WTC11 (cell line): ENCODE results near the gene PCNX3. TPM values are rescaled to one million over a fixed set of nuclear protein-coding genes. Genes with fewer than 3 reads are reported as not detected.
"Not testable (repeated sequence)": the region's sequence is repeated elsewhere in the genome, so short reads cannot be mapped to it uniquely, and the experiment has no call there.

Source experiments
- ATAC-seq: fragments of 200-7000 bp; cut with Tn5 transposase; 2 replicates; pipeline ENCODE4 v1.10.0; 2021; ENCODE audit warnings: mild to moderate bottlenecking, moderate library complexity
- CTCF ChIA-PET: fragments of 300-600 bp; sonication (Branson Sonifier 250); formaldehyde crosslinking; loops from one replicate; lab custom pipeline; 2021; ENCODE audit warnings: antibody characterized with exemption; lab: Charles Lee
- POLR2A ChIA-PET: fragments of 350-600 bp; sonication (Branson Sonifier 250); formaldehyde crosslinking; loops from one replicate; lab custom pipeline; 2021; ENCODE audit warnings: antibody characterized with exemption; lab: Charles Lee
- DNase-seq: peaks from one replicate; pipeline ENCODE4 v3.0.0; 2021; ENCODE audit warnings: low spot score
- H3K27ac Mint-ChIP-seq: 2 replicates; pipeline ENCODE4 v1.8.0; 2021; ENCODE audit warnings: mixed read lengths
- H3K27me3 Mint-ChIP-seq: 2 replicates; pipeline ENCODE4 v1.8.0; 2021; ENCODE audit warnings: low read depth, mild to moderate bottlenecking, moderate library complexity, mixed read lengths
- H3K36me3 Mint-ChIP-seq: 2 replicates; pipeline ENCODE4 v1.8.0; 2021; ENCODE audit warnings: mixed read lengths
- H3K4me1 Mint-ChIP-seq: 2 replicates; pipeline ENCODE4 v1.8.0; 2022; ENCODE audit warnings: mixed read lengths
- H3K4me3 Mint-ChIP-seq: 2 replicates; pipeline ENCODE4 v1.8.0; 2021; ENCODE audit warnings: mild to moderate bottlenecking, moderate library complexity, mixed read lengths
- H3K9me3 Mint-ChIP-seq: 2 replicates; pipeline ENCODE4 v1.8.0; 2021; ENCODE audit warnings: mixed read lengths
- CREM ChIP-seq: sonication (generic); formaldehyde crosslinking; IDR thresholded peaks from 2 replicates; pipeline ENCODE4 v1.8.1; 2022; ENCODE audit warnings: mild to moderate bottlenecking, missing genetic modification reagents, moderate library complexity
- FOXP1 ChIP-seq: sonication (generic); formaldehyde crosslinking; IDR thresholded peaks from 2 replicates; pipeline ENCODE4 v1.8.0; 2022; ENCODE audit warnings: missing genetic modification reagents, mild to moderate bottlenecking, moderate library complexity, borderline replicate concordance
- IRF2 ChIP-seq: sonication (generic); formaldehyde crosslinking; IDR thresholded peaks from 2 replicates; pipeline ENCODE4 v1.8.0; 2022; ENCODE audit warnings: low read depth, missing genetic modification reagents, borderline replicate concordance
- PREB ChIP-seq: sonication (generic); formaldehyde crosslinking; IDR thresholded peaks from 2 replicates; pipeline ENCODE4 v1.8.1; 2022; ENCODE audit warnings: mild to moderate bottlenecking, missing genetic modification reagents, moderate library complexity, borderline replicate concordance
- PRRX2 ChIP-seq: fragments of 250-450 bp; sonication (Bioruptor Pico); IDR thresholded peaks from 2 replicates; pipeline ENCODE4 v1.8.0; 2021; ENCODE audit warnings: mild to moderate bottlenecking
- TEAD1 ChIP-seq: sonication (generic); formaldehyde crosslinking; IDR thresholded peaks from 2 replicates; pipeline ENCODE4 v1.8.0; 2022; ENCODE audit warnings: mild to moderate bottlenecking, missing genetic modification reagents
- ZNF263 ChIP-seq: sonication (generic); formaldehyde crosslinking; IDR thresholded peaks from 2 replicates; pipeline ENCODE4 v1.8.1; 2022; ENCODE audit warnings: low read depth, mild to moderate bottlenecking, moderate library complexity, missing genetic modification reagents
- total RNA-seq: library from RNA; stranded (reverse); gene quantifications from 3 replicates; pipeline ENCODE4 v1.2.3, GENCODE V29; 2021
- TF ChIP-seq, protein P1 (sequence below): sonication (generic); formaldehyde crosslinking; IDR thresholded peaks from 2 replicates; pipeline ENCODE4 v1.8.1; 2022; ENCODE audit warnings: low read depth, mild to moderate bottlenecking, moderate library complexity, missing genetic modification reagents, borderline replicate concordance
- TF ChIP-seq, protein P2 (sequence below): fragments of 250-450 bp; sonication (Bioruptor Pico); IDR thresholded peaks from 2 replicates; pipeline ENCODE4 v1.9.0; 2021; ENCODE audit warnings: moderate library complexity, mild to moderate bottlenecking, inconsistent platforms, borderline replicate concordance
- TF ChIP-seq, protein P3 (sequence below): sonication (generic); formaldehyde crosslinking; IDR thresholded peaks from 2 replicates; pipeline ENCODE4 v1.8.1; 2023; ENCODE audit warnings: mild to moderate bottlenecking, missing genetic modification reagents
- TF ChIP-seq, protein P4 (sequence below): sonication (generic); formaldehyde crosslinking; IDR thresholded peaks from 2 replicates; pipeline ENCODE4 v1.8.0; 2023; ENCODE audit warnings: missing genetic modification reagents
- TF ChIP-seq, protein P5 (sequence below): sonication (generic); formaldehyde crosslinking; IDR thresholded peaks from 2 replicates; pipeline ENCODE4 v1.8.0; 2023; ENCODE audit warnings: missing genetic modification reagents, mild to moderate bottlenecking, borderline replicate concordance

PCNX3 gene
- total RNA-seq, 1 experiment from 2014 or later = 51.6 TPM

- no peaks in the 10 kb centered on the region for H3K27me3 Mint-ChIP-seq
- H3K27ac Mint-ChIP-seq = no peak overlapping the region
- no peak for DNase-seq
- no peaks in the 10 kb centered on the region for H3K9me3 Mint-ChIP-seq
- ATAC-seq = no peak
- POLR2A ChIA-PET = interaction anchor here (0.5 to 1.0 kb wide), 2 partner anchors 22 to 46 kb away, joined by 3 read pairs; partner anchors contain the start of gene MAP3K11
- CTCF ChIA-PET = interaction anchor here (1.2 to 1.9 kb wide), 2 partner anchors 13 to 34 kb away, joined by 4 read pairs; no protein-coding TSS in a partner anchor
- TF ChIP-seq, protein P1, sequence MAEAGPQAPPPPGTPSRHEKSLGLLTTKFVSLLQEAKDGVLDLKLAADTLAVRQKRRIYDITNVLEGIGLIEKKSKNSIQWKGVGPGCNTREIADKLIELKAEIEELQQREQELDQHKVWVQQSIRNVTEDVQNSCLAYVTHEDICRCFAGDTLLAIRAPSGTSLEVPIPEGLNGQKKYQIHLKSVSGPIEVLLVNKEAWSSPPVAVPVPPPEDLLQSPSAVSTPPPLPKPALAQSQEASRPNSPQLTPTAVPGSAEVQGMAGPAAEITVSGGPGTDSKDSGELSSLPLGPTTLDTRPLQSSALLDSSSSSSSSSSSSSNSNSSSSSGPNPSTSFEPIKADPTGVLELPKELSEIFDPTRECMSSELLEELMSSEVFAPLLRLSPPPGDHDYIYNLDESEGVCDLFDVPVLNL (CRISPR knock-in tag) = no peak
- no peak for TF ChIP-seq PRRX2 (CRISPR knock-in tag)
- no peak for TF ChIP-seq CREM
- TF ChIP-seq TEAD1 (CRISPR knock-in tag) = no peak
- TF ChIP-seq ZNF263 (CRISPR knock-in tag) = no peak
- TF ChIP-seq, protein P2, sequence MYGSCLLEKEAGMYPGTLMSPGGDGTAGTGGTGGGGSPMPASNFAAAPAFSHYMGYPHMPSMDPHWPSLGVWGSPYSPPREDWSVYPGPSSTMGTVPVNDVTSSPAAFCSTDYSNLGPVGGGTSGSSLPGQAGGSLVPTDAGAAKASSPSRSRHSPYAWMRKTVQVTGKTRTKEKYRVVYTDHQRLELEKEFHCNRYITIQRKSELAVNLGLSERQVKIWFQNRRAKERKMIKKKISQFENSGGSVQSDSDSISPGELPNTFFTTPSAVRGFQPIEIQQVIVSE (CRISPR knock-in tag) = no peak
- no peak for TF ChIP-seq PREB (CRISPR knock-in tag)
- TF ChIP-seq, protein P3, sequence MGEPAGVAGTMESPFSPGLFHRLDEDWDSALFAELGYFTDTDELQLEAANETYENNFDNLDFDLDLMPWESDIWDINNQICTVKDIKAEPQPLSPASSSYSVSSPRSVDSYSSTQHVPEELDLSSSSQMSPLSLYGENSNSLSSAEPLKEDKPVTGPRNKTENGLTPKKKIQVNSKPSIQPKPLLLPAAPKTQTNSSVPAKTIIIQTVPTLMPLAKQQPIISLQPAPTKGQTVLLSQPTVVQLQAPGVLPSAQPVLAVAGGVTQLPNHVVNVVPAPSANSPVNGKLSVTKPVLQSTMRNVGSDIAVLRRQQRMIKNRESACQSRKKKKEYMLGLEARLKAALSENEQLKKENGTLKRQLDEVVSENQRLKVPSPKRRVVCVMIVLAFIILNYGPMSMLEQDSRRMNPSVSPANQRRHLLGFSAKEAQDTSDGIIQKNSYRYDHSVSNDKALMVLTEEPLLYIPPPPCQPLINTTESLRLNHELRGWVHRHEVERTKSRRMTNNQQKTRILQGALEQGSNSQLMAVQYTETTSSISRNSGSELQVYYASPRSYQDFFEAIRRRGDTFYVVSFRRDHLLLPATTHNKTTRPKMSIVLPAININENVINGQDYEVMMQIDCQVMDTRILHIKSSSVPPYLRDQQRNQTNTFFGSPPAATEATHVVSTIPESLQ (CRISPR knock-in tag) = no peak
- no peak for TF ChIP-seq IRF2
- TF ChIP-seq, protein P4, sequence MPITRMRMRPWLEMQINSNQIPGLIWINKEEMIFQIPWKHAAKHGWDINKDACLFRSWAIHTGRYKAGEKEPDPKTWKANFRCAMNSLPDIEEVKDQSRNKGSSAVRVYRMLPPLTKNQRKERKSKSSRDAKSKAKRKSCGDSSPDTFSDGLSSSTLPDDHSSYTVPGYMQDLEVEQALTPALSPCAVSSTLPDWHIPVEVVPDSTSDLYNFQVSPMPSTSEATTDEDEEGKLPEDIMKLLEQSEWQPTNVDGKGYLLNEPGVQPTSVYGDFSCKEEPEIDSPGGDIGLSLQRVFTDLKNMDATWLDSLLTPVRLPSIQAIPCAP = no peak
- TF ChIP-seq, protein P5, sequence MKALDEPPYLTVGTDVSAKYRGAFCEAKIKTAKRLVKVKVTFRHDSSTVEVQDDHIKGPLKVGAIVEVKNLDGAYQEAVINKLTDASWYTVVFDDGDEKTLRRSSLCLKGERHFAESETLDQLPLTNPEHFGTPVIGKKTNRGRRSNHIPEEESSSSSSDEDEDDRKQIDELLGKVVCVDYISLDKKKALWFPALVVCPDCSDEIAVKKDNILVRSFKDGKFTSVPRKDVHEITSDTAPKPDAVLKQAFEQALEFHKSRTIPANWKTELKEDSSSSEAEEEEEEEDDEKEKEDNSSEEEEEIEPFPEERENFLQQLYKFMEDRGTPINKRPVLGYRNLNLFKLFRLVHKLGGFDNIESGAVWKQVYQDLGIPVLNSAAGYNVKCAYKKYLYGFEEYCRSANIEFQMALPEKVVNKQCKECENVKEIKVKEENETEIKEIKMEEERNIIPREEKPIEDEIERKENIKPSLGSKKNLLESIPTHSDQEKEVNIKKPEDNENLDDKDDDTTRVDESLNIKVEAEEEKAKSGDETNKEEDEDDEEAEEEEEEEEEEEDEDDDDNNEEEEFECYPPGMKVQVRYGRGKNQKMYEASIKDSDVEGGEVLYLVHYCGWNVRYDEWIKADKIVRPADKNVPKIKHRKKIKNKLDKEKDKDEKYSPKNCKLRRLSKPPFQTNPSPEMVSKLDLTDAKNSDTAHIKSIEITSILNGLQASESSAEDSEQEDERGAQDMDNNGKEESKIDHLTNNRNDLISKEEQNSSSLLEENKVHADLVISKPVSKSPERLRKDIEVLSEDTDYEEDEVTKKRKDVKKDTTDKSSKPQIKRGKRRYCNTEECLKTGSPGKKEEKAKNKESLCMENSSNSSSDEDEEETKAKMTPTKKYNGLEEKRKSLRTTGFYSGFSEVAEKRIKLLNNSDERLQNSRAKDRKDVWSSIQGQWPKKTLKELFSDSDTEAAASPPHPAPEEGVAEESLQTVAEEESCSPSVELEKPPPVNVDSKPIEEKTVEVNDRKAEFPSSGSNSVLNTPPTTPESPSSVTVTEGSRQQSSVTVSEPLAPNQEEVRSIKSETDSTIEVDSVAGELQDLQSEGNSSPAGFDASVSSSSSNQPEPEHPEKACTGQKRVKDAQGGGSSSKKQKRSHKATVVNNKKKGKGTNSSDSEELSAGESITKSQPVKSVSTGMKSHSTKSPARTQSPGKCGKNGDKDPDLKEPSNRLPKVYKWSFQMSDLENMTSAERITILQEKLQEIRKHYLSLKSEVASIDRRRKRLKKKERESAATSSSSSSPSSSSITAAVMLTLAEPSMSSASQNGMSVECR (CRISPR knock-in tag) = no peak
- no peak for TF ChIP-seq FOXP1 (CRISPR knock-in tag)
- TF ChIP-seq, all 79 proteins: peak for 0
- H3K4me3 Mint-ChIP-seq = no peak overlapping the region
- peaks cover 4% of the 10 kb centered on the region for H3K4me1 Mint-ChIP-seq
- peaks cover 57% of the 10 kb centered on the region for H3K36me3 Mint-ChIP-seq
Measured at GRCh38 chr11:65660038-65660437, 44.5 kb downstream of the PCNX3 start.

- not testable (repeated sequence) for H3K27me3 Mint-ChIP-seq, ATAC-seq, H3K27ac Mint-ChIP-seq, H3K4me1 Mint-ChIP-seq, H3K9me3 Mint-ChIP-seq, DNase-seq
- Mint-ChIP-seq H3K4me3 (peak overlapping the region; percentile 34), H3K36me3 (peaks cover 48% of the 10 kb centered on the region)
- POLR2A ChIA-PET = interaction anchor here (0.7 kb wide), 1 partner anchor 23 kb away, joined by 12 read pairs; no protein-coding TSS in a partner anchor
- CTCF ChIA-PET = interaction anchor here (0.6 to 1.9 kb wide), 3 partner anchors 35 to 156 kb away, joined by 3 to 4 read pairs (median 3); no protein-coding TSS in a partner anchor
Measured at GRCh38 chr11:65660908-65661307, 45.3 kb downstream of the PCNX3 start.
